Panc1 (cell line): Measurements from ENCODE around the gene PFDN4. TPM values are rescaled to one million over a fixed set of nuclear protein-coding genes. Genes with fewer than 3 reads are reported as not detected.
"Not testable (repeated sequence)": the region's sequence is repeated elsewhere in the genome, so short reads cannot be mapped to it uniquely, and the experiment has no call there.

Experiments
- ATAC-seq: fragments of 200-7000 bp; cut with Tn5 transposase; 2 replicates; pipeline ENCODE4 v1.9.1; 2020; ENCODE audit warnings: mild to moderate bottlenecking, moderate library complexity
- BruUV-seq: library from RNA; stranded (reverse); fragments of 400-500 nt; replicated peaks from 2 replicates; lab custom pipeline; 2021; lab: Mats Ljungman, UMichigan
- CTCF ChIA-PET: fragments of 300-600 bp; sonication (Branson Sonifier 250); formaldehyde crosslinking; loops from one replicate; lab custom pipeline; 2022; ENCODE audit warnings: antibody characterized with exemption; lab: Charles Lee
- POLR2A ChIA-PET: fragments of 300-600 bp; sonication (Branson Sonifier 250); formaldehyde crosslinking; loops from one replicate; lab custom pipeline; 2022; ENCODE audit warnings: antibody characterized with exemption; lab: Charles Lee
- DNase-seq: peaks from one replicate; pipeline ENCODE4 v3.0.0-alpha.2; 2010; ENCODE audit warnings: low read depth, low spot score
- H3K27ac ChIP-seq: 2 replicates; pipeline ENCODE4 v1.5.1; 2011; ENCODE audit warnings: mild to moderate bottlenecking, low read length, inconsistent platforms
- H3K27me3 ChIP-seq: fragments of 200-500 bp; sonication (Bioruptor generic); 2 replicates; pipeline ENCODE4 v1.6.0; 2014; ENCODE audit warnings: low read length, inconsistent platforms; ENCODE audit not compliant: control insufficient read depth, insufficient read depth
- H3K36me3 ChIP-seq: fragments of 200-500 bp; sonication (Bioruptor generic); 2 replicates; pipeline ENCODE4 v1.5.1; 2014; ENCODE audit warnings: inconsistent platforms, mild to moderate bottlenecking, low read length, moderate library complexity; ENCODE audit not compliant: control insufficient read depth, insufficient read depth
- H3K4me1 ChIP-seq: 2 replicates; pipeline ENCODE4 v1.5.1; 2011; ENCODE audit warnings: inconsistent platforms, mild to moderate bottlenecking, low read length, moderate library complexity; ENCODE audit not compliant: control insufficient read depth, insufficient read depth
- H3K4me3 ChIP-seq, 2 experiments: 2 replicates each; pipeline ENCODE4 v1.5.1; 2011 to 2012; ENCODE audit warnings: low read depth in 2 of 2, low read length in 2 of 2, mild to moderate bottlenecking in 2 of 2, inconsistent platforms in 1 of 2, moderate library complexity in 1 of 2
- H3K9me3 ChIP-seq: fragments of 200-500 bp; sonication (Bioruptor generic); 2 replicates; pipeline ENCODE4 v1.5.1; 2014; ENCODE audit warnings: low read depth, mild to moderate bottlenecking, inconsistent platforms, low read length, moderate library complexity; ENCODE audit not compliant: control insufficient read depth, insufficient read depth
- CTCF ChIP-seq: fragments of 450-650 bp; IDR thresholded peaks from 2 replicates; pipeline ENCODE4 v1.5.1; 2017; ENCODE audit warnings: mild to moderate bottlenecking
- POLR2AphosphoS5 ChIP-seq: IDR thresholded peaks from 2 replicates; pipeline ENCODE4 v1.6.1; 2012; ENCODE audit warnings: mild to moderate bottlenecking, low read depth, low read length, moderate library complexity
- REST ChIP-seq, 2 experiments: IDR thresholded peaks; 2 replicates each; pipeline ENCODE4 v1.6.1; 2011 to 2012; ENCODE audit warnings: low read depth in 2 of 2, control low read depth in 1 of 2, low read length in 1 of 2, mild to moderate bottlenecking in 1 of 2, moderate library complexity in 1 of 2; ENCODE audit not compliant: insufficient read depth in 1 of 2
- SIN3A ChIP-seq: IDR thresholded peaks from 2 replicates; pipeline ENCODE4 v1.6.1; 2012; ENCODE audit warnings: low read depth, mild to moderate bottlenecking, low read length, moderate library complexity, borderline replicate concordance; ENCODE audit not compliant: insufficient read depth
- TCF7L2 ChIP-seq: IDR thresholded peaks from 2 replicates; pipeline ENCODE4 v1.6.1; 2011; ENCODE audit warnings: mild to moderate bottlenecking, low read depth, low read length, inconsistent platforms
- in situ Hi-C: cut with HindIII; loops from 2 replicates; pipeline ENCODE4 v1.10.0; 2016; ENCODE audit warnings: low sequenced_read_pairs, low pct_unique_long_range_greater_than_20kb
- intact Hi-C: fragments of 100-400 bp; cut with micrococcal nuclease; formaldehyde crosslinking; loops from one replicate; pipeline ENCODE4 v1.10.0; 2022; ENCODE audit not compliant: unreplicated experiment
- total RNA-seq: library from RNA; stranded (reverse); gene quantifications from one replicate; pipeline ENCODE4 v1.2.1, GENCODE V29; 2021; ENCODE audit not compliant: unreplicated experiment

PFDN4 gene
- total RNA-seq, 1 experiment from 2014 or later = 48.2 TPM

- no peak for TF ChIP-seq POLR2AphosphoS5
- ChIA-PET CTCF (no interaction called here), POLR2A (no interaction called here)
- H3K9me3 ChIP-seq = no peaks in the 10 kb centered on the region
- intact Hi-C loops (no loop called here), in situ Hi-C loops (no loop called here)
- BruUV-seq = no TSS peak
- H3K27me3 ChIP-seq = no peaks in the 10 kb centered on the region
- H3K36me3 ChIP-seq = no peaks in the 10 kb centered on the region
- H3K4me1 ChIP-seq = no peaks in the 10 kb centered on the region
- DNase-seq (no peak), ATAC-seq (no peak)
- no peak overlapping the region for H3K4me3 ChIP-seq
- no peak overlapping the region for H3K27ac ChIP-seq
Observed at GRCh38 chr20:54244113-54244512, 36.2 kb downstream of the PFDN4 start.

- POLR2A ChIA-PET = not testable (repeated sequence)
Observed at GRCh38 chr20:54248705-54249104, 40.8 kb downstream of the PFDN4 start.

GRCh38 chr20:54250691-54251090 is 42.8 kb downstream of the PFDN4 start:
- intact Hi-C loops = no loop called here
- H3K4me3 ChIP-seq = no peak overlapping the region
- POLR2A ChIA-PET = interaction anchor here (0.5 kb wide), 1 partner anchor 962 kb away, joined by 5 read pairs; no protein-coding TSS in a partner anchor
- no peak for ATAC-seq
- no peaks in the 10 kb centered on the region for H3K4me1 ChIP-seq
- no peaks in the 10 kb centered on the region for H3K9me3 ChIP-seq
- H3K27me3 ChIP-seq = no peaks in the 10 kb centered on the region
- TF ChIP-seq SIN3A = no peak
- no peak for TF ChIP-seq TCF7L2
- TF ChIP-seq REST (IDR thresholded peaks at IDR 0.05; ENCODE audit: insufficient read depth in 1 of 2, low read depth in 2 of 2, low read length in 1 of 2) = no peak
- TF ChIP-seq POLR2AphosphoS5 = no peak
- no peak for TF ChIP-seq CTCF
- no peak overlapping the region for H3K27ac ChIP-seq
- no peaks in the 10 kb centered on the region for H3K36me3 ChIP-seq
- BruUV-seq = no TSS peak
- in situ Hi-C loops = no loop called here
- no peak for DNase-seq
- CTCF ChIA-PET = no interaction called here

More at GRCh38 chr20:54248705-54249104, 40.8 kb downstream of the PFDN4 start:
- H3K27me3 ChIP-seq, BruUV-seq, DNase-seq, ATAC-seq, in situ Hi-C loops, H3K27ac ChIP-seq, H3K36me3 ChIP-seq, H3K4me1 ChIP-seq, intact Hi-C loops, CTCF ChIA-PET, H3K9me3 ChIP-seq, H3K4me3 ChIP-seq: not testable (repeated sequence)
